Natural killer cell (primary cell): ENCODE measurements around the gene MAST2. TPM values are rescaled to one million over a fixed set of nuclear protein-coding genes. Genes with fewer than 3 reads are reported as not detected.

Experiments used
- ATAC-seq, 3 donors: fragments of 150-1000 bp in 2 of 3; fragments of 200-7000 bp in 1 of 3; cut with Tn5 transposase; 1 replicate in 1 of 3; 2 replicates in 2 of 3; pipeline ENCODE4 v1.10.0; 2021; ENCODE audit warnings: mild to moderate bottlenecking in 2 of 3, moderate library complexity in 2 of 3
- DNase-seq, 2 donors: peaks; one replicate each; pipeline versions ENCODE4 v3.0.0 to v3.0.0-alpha.2; 2013 to 2021; ENCODE audit warnings: mixed read lengths in 1 of 2
- H3K27ac ChIP-seq: one replicate; pipeline ENCODE4 v1.5.1; 2013; ENCODE audit warnings: mild to moderate bottlenecking, low read length
- H3K27me3 ChIP-seq: one replicate; pipeline ENCODE4 v1.6.1; 2013; ENCODE audit warnings: low read length; ENCODE audit not compliant: control insufficient read depth, insufficient read depth
- H3K36me3 ChIP-seq: one replicate; pipeline ENCODE4 v1.6.1; 2013; ENCODE audit warnings: low read length; ENCODE audit not compliant: control insufficient read depth, insufficient read depth
- H3K4me1 ChIP-seq: one replicate; pipeline ENCODE4 v1.6.1; 2013; ENCODE audit warnings: low read length; ENCODE audit not compliant: control insufficient read depth, insufficient read depth
- H3K4me3 ChIP-seq: one replicate; pipeline ENCODE4 v1.5.1; 2013; ENCODE audit warnings: low read length
- H3K9me3 ChIP-seq: one replicate; pipeline ENCODE4 v1.6.1; 2013; ENCODE audit warnings: low read length; ENCODE audit not compliant: control insufficient read depth, insufficient read depth
- H3K27ac Mint-ChIP-seq, 2 donors: one replicate each; pipeline ENCODE4 v1.8.0; 2022; ENCODE audit warnings: mild to moderate bottlenecking in 2 of 2, mixed read lengths in 2 of 2, moderate library complexity in 1 of 2
- H3K27me3 Mint-ChIP-seq, 2 donors: one replicate each; pipeline ENCODE4 v1.8.0; 2022; ENCODE audit warnings: low read depth in 2 of 2, mixed read lengths in 2 of 2
- H3K36me3 Mint-ChIP-seq: one replicate; pipeline ENCODE4 v1.8.0; 2022; ENCODE audit warnings: mixed read lengths
- H3K4me1 Mint-ChIP-seq, 2 donors: one replicate each; pipeline ENCODE4 v1.8.0; 2022; ENCODE audit warnings: mixed read lengths in 2 of 2
- H3K4me3 Mint-ChIP-seq: one replicate; pipeline ENCODE4 v1.8.0; 2022; ENCODE audit warnings: mild to moderate bottlenecking, moderate library complexity, mixed read lengths
- H3K9me3 Mint-ChIP-seq, 2 donors: one replicate each; pipeline ENCODE4 v1.8.0; 2022; ENCODE audit warnings: mixed read lengths in 2 of 2
- CTCF ChIP-seq: fragments of 200-600 bp; IDR thresholded peaks from one replicate; pipeline ENCODE4 v1.8.0; 2022; ENCODE audit warnings: antibody characterized with exemption
- WGBS: methylation state at CpG from one replicate; pipeline ENCODE4 v1.1.7; 2013; ENCODE audit warnings: missing lambda C conversion rate; ENCODE audit not compliant: insufficient coverage; 5-methylcytosine and 5-hydroxymethylcytosine counted together
- intact Hi-C: fragments of 100-400 bp; cut with micrococcal nuclease; formaldehyde crosslinking; loops from one replicate; pipeline ENCODE4 v1.14.2; 2022
- total RNA-seq, 4 donors: library from RNA; stranded (reverse); fragments of 120-200 nt in 1 of 4; gene quantifications; one replicate each; pipeline versions ENCODE4 v1.2.3 to v1.2.4, GENCODE V29; 2013 to 2022

MAST2 gene
- total RNA-seq, 3 donors from 2014 or later (not counting 1 experiment from before 2014, with no cell fraction given), result 25.3 to 28.6 (median 27.9) TPM

GRCh38 chr1:45804669-45804969 lies 1.2 kb downstream of the MAST2 start:
- Mint-ChIP-seq H3K27me3 (no peaks in the 10 kb centered on the region), H3K9me3 (no peaks in the 10 kb centered on the region), H3K4me3 (peak overlapping the region; percentile 92), H3K4me1 (peaks cover 21 to 31% of the 10 kb centered on the region in 2 donors), H3K36me3 (no peaks in the 10 kb centered on the region), H3K27ac (peak overlapping the region; percentile 52 to 88)
- intact Hi-C loops, result loop anchor here (5.0 kb wide), 1 partner anchor 117 kb away; the partner anchor contains the start of genes GPBP1L1 and TMEM69
- ATAC-seq (no peak), DNase-seq (no peak)
- 95% methylated on average over 2 of the region's 2 CpGs for WGBS
- TF ChIP-seq CTCF, result no peak
- no peak overlapping the region for H3K27ac ChIP-seq
- no peak overlapping the region for H3K4me3 ChIP-seq
- H3K36me3 ChIP-seq, result no peaks in the 10 kb centered on the region
- no peaks in the 10 kb centered on the region for H3K27me3 ChIP-seq
- no peaks in the 10 kb centered on the region for H3K9me3 ChIP-seq
- H3K4me1 ChIP-seq, result peaks cover 17% of the 10 kb centered on the region

GRCh38 chr1:45806129-45806528 lies 2.7 kb downstream of the MAST2 start:
- Mint-ChIP-seq H3K36me3 (no peaks in the 10 kb centered on the region), H3K4me1 (peaks cover 21 to 31% of the 10 kb centered on the region in 2 donors), H3K9me3 (no peaks in the 10 kb centered on the region), H3K27ac (no peak overlapping the region), H3K27me3 (no peaks in the 10 kb centered on the region), H3K4me3 (peak overlapping the region; percentile 33)
- intact Hi-C loops, result no loop called here
- H3K27me3 ChIP-seq, result no peaks in the 10 kb centered on the region
- peaks cover 17% of the 10 kb centered on the region for H3K4me1 ChIP-seq
- no peak for TF ChIP-seq CTCF
- H3K27ac ChIP-seq, result no peak overlapping the region
- no peaks in the 10 kb centered on the region for H3K9me3 ChIP-seq
- H3K4me3 ChIP-seq, result no peak overlapping the region
- no peaks in the 10 kb centered on the region for H3K36me3 ChIP-seq
- WGBS, result 100% methylated on average over 4 of the region's 4 CpGs
- DNase-seq, result no peak
- no peak for ATAC-seq

- H3K4me3 ChIP-seq, result no peak overlapping the region
- no peak overlapping the region for H3K4me3 Mint-ChIP-seq
These were observed 6.3 kb downstream of the MAST2 start for GRCh38 chr1:45809761-45810160.

More at GRCh38 chr1:45809761-45810160, 6.3 kb downstream of the MAST2 start:
- Histone ChIP-seq H3K4me1 (peaks cover 2% of the 10 kb centered on the region), H3K27ac (no peak overlapping the region), H3K36me3 (no peaks in the 10 kb centered on the region), H3K27me3 (no peaks in the 10 kb centered on the region), H3K9me3 (no peaks in the 10 kb centered on the region)
- Mint-ChIP-seq H3K27ac (no peak overlapping the region), H3K36me3 (no peaks in the 10 kb centered on the region), H3K27me3 (no peaks in the 10 kb centered on the region), H3K4me1 (peaks cover 5 to 12% of the 10 kb centered on the region in 2 donors), H3K9me3 (no peaks in the 10 kb centered on the region)
- intact Hi-C loops, result no loop called here
- DNase-seq (no peak), ATAC-seq (no peak)
- no peak for TF ChIP-seq CTCF
